ENCODE results near the gene ANO5. TPM values are rescaled to one million over a fixed set of nuclear protein-coding genes. Genes with fewer than 3 reads are reported as not detected.

ANO5 gene
- total and polyA plus RNA-seq, 2 donors from 2014 or later = 3.5 to 4.2 TPM

DNA sequence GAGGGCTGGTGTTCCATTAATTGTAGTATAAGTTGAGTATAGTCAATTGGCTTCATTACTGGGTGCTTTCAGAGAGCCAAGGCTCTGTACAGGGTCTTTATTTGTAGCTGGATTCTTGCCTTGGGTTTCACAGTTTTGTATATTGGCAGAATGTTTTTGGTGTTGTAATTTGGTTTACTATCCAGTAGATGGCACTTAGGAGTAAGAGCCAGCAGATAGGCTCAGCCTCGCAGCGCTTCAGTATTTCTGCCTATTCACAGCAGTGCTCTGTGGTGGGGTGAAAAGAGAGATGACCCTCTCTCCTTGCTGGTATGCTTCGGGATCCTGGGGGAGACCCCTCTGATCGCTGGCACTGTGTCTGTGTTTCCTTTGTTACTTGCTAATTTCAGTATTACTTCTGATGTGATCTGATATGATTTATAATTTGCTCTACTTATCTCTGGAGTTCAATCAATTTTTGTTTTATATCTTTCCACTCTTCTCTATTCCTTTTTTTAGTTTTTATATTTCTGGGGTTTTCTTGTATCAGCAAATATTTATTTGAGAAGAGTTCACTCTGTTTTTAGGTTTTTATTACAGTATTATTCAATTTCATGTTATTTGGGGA is 52.2 kb downstream of the ANO5 start:
- TF ChIP-seq, protein P1, sequence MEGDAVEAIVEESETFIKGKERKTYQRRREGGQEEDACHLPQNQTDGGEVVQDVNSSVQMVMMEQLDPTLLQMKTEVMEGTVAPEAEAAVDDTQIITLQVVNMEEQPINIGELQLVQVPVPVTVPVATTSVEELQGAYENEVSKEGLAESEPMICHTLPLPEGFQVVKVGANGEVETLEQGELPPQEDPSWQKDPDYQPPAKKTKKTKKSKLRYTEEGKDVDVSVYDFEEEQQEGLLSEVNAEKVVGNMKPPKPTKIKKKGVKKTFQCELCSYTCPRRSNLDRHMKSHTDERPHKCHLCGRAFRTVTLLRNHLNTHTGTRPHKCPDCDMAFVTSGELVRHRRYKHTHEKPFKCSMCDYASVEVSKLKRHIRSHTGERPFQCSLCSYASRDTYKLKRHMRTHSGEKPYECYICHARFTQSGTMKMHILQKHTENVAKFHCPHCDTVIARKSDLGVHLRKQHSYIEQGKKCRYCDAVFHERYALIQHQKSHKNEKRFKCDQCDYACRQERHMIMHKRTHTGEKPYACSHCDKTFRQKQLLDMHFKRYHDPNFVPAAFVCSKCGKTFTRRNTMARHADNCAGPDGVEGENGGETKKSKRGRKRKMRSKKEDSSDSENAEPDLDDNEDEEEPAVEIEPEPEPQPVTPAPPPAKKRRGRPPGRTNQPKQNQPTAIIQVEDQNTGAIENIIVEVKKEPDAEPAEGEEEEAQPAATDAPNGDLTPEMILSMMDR (IDR thresholded peaks at IDR 0.05; ENCODE audit: borderline replicate concordance, extremely low read depth, insufficient read depth) = peak; percentile 37
- no peak overlapping the region for H3K4me3 ChIP-seq (ENCODE audit: low read length in 3 of 3)
- H3K9ac ChIP-seq (ENCODE audit: low read length in 3 of 3) = no peak overlapping the region
- peak in 4 of 5 donors; percentile 12 to 42 (median 30) for DNase-seq
- H3K4me1 ChIP-seq (ENCODE audit: control insufficient read depth in 2 of 3, insufficient read depth in 2 of 3, low read depth in 1 of 3, low read length in 3 of 3) = no peaks in the 10 kb centered on the region
- no peaks in the 10 kb centered on the region for H3K9me3 ChIP-seq (ENCODE audit: control insufficient read depth in 2 of 3, insufficient read depth in 1 of 3, low read length in 3 of 3)
- H3K36me3 ChIP-seq (ENCODE audit: control insufficient read depth in 2 of 3, insufficient read depth in 3 of 3, low read length in 3 of 3) = no peaks in the 10 kb centered on the region
- no peak overlapping the region for H3K27ac ChIP-seq (ENCODE audit: low read depth in 2 of 2, low read length in 2 of 2)
- H3K27me3 ChIP-seq (ENCODE audit: control insufficient read depth, insufficient read depth, low read length) = no peaks in the 10 kb centered on the region
- FAIRE-seq = no peak
- intact Hi-C loops (cut with DNase I) = no loop called here

DNA sequence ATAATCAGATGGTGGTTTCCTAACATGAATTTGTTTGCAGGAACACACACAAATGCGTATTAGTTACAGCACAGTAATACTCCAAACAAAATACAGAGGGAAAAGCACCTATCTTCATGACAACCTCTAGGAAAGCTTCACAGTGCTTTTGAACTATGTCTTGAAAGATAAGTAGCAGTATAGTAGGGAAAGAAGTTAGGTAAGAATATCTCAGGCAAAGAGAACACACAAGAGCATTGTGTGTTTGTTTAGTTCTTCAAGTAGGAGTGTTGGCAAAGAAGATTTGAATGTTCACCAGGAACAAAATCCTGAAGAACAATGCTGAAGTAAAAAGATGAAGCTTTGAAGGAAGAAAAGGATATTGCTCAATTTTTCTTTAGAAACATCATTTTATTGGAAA is 54.1 kb downstream of the ANO5 start:
- Histone ChIP-seq H3K36me3 (ENCODE audit: control insufficient read depth in 2 of 3, insufficient read depth in 3 of 3, low read length in 3 of 3) (no peaks in the 10 kb centered on the region), H3K4me1 (ENCODE audit: control insufficient read depth in 2 of 3, insufficient read depth in 2 of 3, low read depth in 1 of 3, low read length in 3 of 3) (no peaks in the 10 kb centered on the region), H3K4me3 (ENCODE audit: low read length in 3 of 3) (no peak overlapping the region), H3K9me3 (ENCODE audit: control insufficient read depth in 2 of 3, insufficient read depth in 1 of 3, low read length in 3 of 3) (no peaks in the 10 kb centered on the region), H3K9ac (ENCODE audit: low read length in 3 of 3) (no peak overlapping the region), H3K27ac (ENCODE audit: low read depth in 2 of 2, low read length in 2 of 2) (no peak overlapping the region), H3K27me3 (ENCODE audit: control insufficient read depth, insufficient read depth, low read length) (no peaks in the 10 kb centered on the region)
- TF ChIP-seq, protein P1 (IDR thresholded peaks at IDR 0.05; ENCODE audit: borderline replicate concordance, extremely low read depth, insufficient read depth) = no peak
- no peak for DNase-seq
- no peak for FAIRE-seq
- intact Hi-C loops (cut with DNase I) = no loop called here

DNA sequence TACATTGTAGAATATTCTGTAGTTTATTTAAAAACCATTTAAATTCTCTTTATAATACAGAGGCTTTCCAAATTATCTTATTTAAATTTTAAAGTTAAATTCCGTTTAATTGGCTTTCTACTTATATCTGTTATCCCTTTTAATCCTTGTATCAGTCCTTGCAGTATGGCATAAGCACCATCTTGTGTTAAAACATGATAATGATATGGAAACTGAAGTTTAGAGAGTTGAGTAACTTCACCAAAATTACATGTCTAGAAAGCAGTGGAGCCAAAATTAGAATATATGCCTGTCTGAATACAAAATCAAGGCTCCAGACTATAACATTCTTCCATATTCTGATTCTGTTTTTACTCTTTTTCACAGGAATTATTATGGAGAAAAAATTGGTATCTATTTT is 57.0 kb downstream of the ANO5 start:
- intact Hi-C loops (cut with DNase I) = no loop called here
- H3K36me3 ChIP-seq (ENCODE audit: control insufficient read depth in 2 of 3, insufficient read depth in 3 of 3, low read length in 3 of 3) = no peaks in the 10 kb centered on the region
- no peak overlapping the region for H3K4me3 ChIP-seq (ENCODE audit: low read length in 3 of 3)
- no peak overlapping the region for H3K27ac ChIP-seq (ENCODE audit: low read depth in 2 of 2, low read length in 2 of 2)
- no peak for FAIRE-seq
- H3K27me3 ChIP-seq (ENCODE audit: control insufficient read depth, insufficient read depth, low read length) = no peaks in the 10 kb centered on the region
- no peak overlapping the region for H3K9ac ChIP-seq (ENCODE audit: low read length in 3 of 3)
- TF ChIP-seq, protein P1 (IDR thresholded peaks at IDR 0.05; ENCODE audit: borderline replicate concordance, extremely low read depth, insufficient read depth) = no peak
- H3K9me3 ChIP-seq (ENCODE audit: control insufficient read depth in 2 of 3, insufficient read depth in 1 of 3, low read length in 3 of 3) = no peaks in the 10 kb centered on the region
- DNase-seq = no peak
- H3K4me1 ChIP-seq (ENCODE audit: control insufficient read depth in 2 of 3, insufficient read depth in 2 of 3, low read depth in 1 of 3, low read length in 3 of 3) = no peaks in the 10 kb centered on the region

DNA sequence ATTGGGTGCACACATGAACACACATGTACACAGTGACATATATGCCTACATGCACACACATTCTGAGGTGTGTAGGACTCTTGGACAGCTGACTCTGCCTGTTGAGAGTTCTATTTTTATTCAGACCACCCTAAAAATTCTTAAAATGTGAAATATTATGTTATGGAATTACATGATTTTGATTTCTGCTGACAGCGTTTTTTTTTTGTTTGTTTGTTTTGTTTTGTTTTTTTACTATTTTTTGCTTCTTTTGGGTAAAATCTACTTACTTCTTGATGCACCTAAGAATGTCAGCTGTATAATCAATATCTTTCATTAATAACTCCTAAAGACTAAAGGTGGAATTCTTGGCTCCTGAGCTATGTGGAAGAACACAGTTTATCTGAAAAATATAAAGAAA is 64.0 kb downstream of the ANO5 start:
- Histone ChIP-seq H3K9ac (ENCODE audit: low read length in 3 of 3) (no peak overlapping the region), H3K9me3 (ENCODE audit: control insufficient read depth in 2 of 3, insufficient read depth in 1 of 3, low read length in 3 of 3) (no peaks in the 10 kb centered on the region), H3K36me3 (ENCODE audit: control insufficient read depth in 2 of 3, insufficient read depth in 3 of 3, low read length in 3 of 3) (no peaks in the 10 kb centered on the region), H3K4me1 (ENCODE audit: control insufficient read depth in 2 of 3, insufficient read depth in 2 of 3, low read depth in 1 of 3, low read length in 3 of 3) (no peaks in the 10 kb centered on the region), H3K27ac (ENCODE audit: low read depth in 2 of 2, low read length in 2 of 2) (no peak overlapping the region), H3K27me3 (ENCODE audit: control insufficient read depth, insufficient read depth, low read length) (no peaks in the 10 kb centered on the region), H3K4me3 (ENCODE audit: low read length in 3 of 3) (no peak overlapping the region)
- intact Hi-C loops (cut with DNase I) = no loop called here
- DNase-seq (no peak), FAIRE-seq (no peak)
- TF ChIP-seq, protein P1 (IDR thresholded peaks at IDR 0.05; ENCODE audit: borderline replicate concordance, extremely low read depth, insufficient read depth) = no peak

All from kidney (tissue), 14 donors.